Measurements from ENCODE around the gene COL4A6.

COL4A6 gene

DNA sequence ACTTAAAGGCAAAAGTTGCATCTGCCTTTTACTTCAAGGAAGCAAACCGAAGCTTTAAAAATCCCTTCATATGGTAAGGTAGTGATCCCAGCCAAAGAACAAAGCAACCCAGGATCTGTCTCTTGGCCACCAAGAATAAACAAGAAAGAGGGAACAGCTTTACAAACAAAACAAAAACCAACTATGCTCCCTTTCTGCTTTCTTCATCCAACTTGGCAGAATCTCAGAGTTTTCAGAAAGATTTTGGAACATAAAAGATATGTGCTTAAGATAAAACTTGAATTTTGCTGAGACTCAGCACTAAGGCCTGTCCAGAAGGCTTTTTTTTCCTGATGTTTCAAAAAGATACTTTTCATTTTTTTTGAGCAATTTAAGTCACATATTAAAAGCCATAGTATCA lies 94.0 kb downstream of the COL4A6 start:
- ATAC-seq: no peak
- TF ChIP-seq ZC3H10 (CRISPR knock-in tag; IDR thresholded peaks at IDR 0.05) (no peak), GLIS3 (CRISPR knock-in tag; IDR thresholded peaks at IDR 0.05) (no peak), ZNF565 (CRISPR knock-in tag; conservative IDR thresholded peaks at IDR 0.05; ENCODE audit: low read depth) (no peak), ZFP30 (CRISPR knock-in tag; IDR thresholded peaks at IDR 0.05) (no peak), PPARA (CRISPR knock-in tag; IDR thresholded peaks at IDR 0.05; ENCODE audit: borderline replicate concordance) (no peak), ZNF8 (CRISPR knock-in tag; IDR thresholded peaks at IDR 0.05) (no peak), ZFP3 (CRISPR knock-in tag; IDR thresholded peaks at IDR 0.05) (no peak), OSR1 (CRISPR knock-in tag; IDR thresholded peaks at IDR 0.05) (no peak), CREB5 (CRISPR knock-in tag; IDR thresholded peaks at IDR 0.05; ENCODE audit: low read depth) (no peak), TOX (CRISPR knock-in tag; IDR thresholded peaks at IDR 0.05; ENCODE audit: borderline replicate concordance) (no peak), TCF4 (CRISPR knock-in tag; IDR thresholded peaks at IDR 0.05; ENCODE audit: borderline replicate concordance) (no peak), SNAI2 (CRISPR knock-in tag; IDR thresholded peaks at IDR 0.05) (no peak), TSHZ2 (CRISPR knock-in tag; IDR thresholded peaks at IDR 0.05) (no peak), RARB (CRISPR knock-in tag; IDR thresholded peaks at IDR 0.05) (no peak), CSDC2 (CRISPR knock-in tag; IDR thresholded peaks at IDR 0.05) (no peak), ARNTL (CRISPR knock-in tag; IDR thresholded peaks at IDR 0.05; ENCODE audit: borderline replicate concordance, low read depth) (no peak)
- TF ChIP-seq, protein P1, sequence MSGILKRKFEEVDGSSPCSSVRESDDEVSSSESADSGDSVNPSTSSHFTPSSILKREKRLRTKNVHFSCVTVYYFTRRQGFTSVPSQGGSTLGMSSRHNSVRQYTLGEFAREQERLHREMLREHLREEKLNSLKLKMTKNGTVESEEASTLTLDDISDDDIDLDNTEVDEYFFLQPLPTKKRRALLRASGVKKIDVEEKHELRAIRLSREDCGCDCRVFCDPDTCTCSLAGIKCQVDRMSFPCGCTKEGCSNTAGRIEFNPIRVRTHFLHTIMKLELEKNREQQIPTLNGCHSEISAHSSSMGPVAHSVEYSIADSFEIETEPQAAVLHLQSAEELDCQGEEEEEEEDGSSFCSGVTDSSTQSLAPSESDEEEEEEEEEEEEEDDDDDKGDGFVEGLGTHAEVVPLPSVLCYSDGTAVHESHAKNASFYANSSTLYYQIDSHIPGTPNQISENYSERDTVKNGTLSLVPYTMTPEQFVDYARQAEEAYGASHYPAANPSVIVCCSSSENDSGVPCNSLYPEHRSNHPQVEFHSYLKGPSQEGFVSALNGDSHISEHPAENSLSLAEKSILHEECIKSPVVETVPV (CRISPR knock-in tag; IDR thresholded peaks at IDR 0.05): no peak

- ATAC-seq: no peak
- TF ChIP-seq GLIS3 (CRISPR knock-in tag; IDR thresholded peaks at IDR 0.05) (no peak), ZFP30 (CRISPR knock-in tag; IDR thresholded peaks at IDR 0.05) (no peak), PPARA (CRISPR knock-in tag; IDR thresholded peaks at IDR 0.05; ENCODE audit: borderline replicate concordance) (no peak), ISL1 (CRISPR knock-in tag; IDR thresholded peaks at IDR 0.05) (no peak), ZFP3 (CRISPR knock-in tag; IDR thresholded peaks at IDR 0.05) (no peak)
Measured at GRCh38 chrX:108341947-108342346, 96.3 kb downstream of the COL4A6 start.

DNA sequence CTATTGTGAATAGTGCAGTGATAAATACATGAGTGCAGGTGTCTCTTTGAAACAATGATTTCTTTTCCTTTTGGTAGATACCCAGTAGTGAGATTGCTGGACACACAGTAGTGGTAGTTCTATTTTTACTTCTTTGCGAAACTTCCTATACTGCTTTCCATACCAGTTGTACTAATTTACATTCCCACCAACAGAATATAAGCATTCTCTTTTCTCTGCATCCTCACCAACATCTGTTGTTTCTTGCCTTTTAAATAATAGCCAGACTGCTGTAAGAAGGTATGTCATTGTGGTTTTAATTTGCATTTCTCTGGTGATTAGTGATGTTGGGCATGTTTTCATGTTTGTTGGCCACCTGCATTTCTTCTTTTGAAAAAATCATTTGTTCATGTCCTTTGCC lies 105.9 kb downstream of the COL4A6 start:
- TF ChIP-seq, protein P2, sequence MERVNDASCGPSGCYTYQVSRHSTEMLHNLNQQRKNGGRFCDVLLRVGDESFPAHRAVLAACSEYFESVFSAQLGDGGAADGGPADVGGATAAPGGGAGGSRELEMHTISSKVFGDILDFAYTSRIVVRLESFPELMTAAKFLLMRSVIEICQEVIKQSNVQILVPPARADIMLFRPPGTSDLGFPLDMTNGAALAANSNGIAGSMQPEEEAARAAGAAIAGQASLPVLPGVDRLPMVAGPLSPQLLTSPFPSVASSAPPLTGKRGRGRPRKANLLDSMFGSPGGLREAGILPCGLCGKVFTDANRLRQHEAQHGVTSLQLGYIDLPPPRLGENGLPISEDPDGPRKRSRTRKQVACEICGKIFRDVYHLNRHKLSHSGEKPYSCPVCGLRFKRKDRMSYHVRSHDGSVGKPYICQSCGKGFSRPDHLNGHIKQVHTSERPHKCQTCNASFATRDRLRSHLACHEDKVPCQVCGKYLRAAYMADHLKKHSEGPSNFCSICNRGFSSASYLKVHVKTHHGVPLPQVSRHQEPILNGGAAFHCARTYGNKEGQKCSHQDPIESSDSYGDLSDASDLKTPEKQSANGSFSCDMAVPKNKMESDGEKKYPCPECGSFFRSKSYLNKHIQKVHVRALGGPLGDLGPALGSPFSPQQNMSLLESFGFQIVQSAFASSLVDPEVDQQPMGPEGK (CRISPR knock-in tag; IDR thresholded peaks at IDR 0.05; ENCODE audit: borderline replicate concordance): no peak
- TF ChIP-seq ZNF565 (CRISPR knock-in tag; conservative IDR thresholded peaks at IDR 0.05; ENCODE audit: low read depth): no peak
- no peak for TF ChIP-seq OSR1 (CRISPR knock-in tag; IDR thresholded peaks at IDR 0.05)
- TF ChIP-seq, protein P3, sequence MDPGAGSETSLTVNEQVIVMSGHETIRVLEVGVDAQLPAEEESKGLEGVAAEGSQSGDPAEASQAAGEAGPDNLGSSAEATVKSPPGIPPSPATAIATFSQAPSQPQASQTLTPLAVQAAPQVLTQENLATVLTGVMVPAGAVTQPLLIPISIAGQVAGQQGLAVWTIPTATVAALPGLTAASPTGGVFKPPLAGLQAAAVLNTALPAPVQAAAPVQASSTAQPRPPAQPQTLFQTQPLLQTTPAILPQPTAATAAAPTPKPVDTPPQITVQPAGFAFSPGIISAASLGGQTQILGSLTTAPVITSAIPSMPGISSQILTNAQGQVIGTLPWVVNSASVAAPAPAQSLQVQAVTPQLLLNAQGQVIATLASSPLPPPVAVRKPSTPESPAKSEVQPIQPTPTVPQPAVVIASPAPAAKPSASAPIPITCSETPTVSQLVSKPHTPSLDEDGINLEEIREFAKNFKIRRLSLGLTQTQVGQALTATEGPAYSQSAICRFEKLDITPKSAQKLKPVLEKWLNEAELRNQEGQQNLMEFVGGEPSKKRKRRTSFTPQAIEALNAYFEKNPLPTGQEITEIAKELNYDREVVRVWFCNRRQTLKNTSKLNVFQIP (CRISPR knock-in tag; IDR thresholded peaks at IDR 0.05; ENCODE audit: borderline replicate concordance, low read depth): no peak
- no peak for TF ChIP-seq CREB5 (CRISPR knock-in tag; IDR thresholded peaks at IDR 0.05; ENCODE audit: low read depth)
- TF ChIP-seq TCF4 (CRISPR knock-in tag; IDR thresholded peaks at IDR 0.05; ENCODE audit: borderline replicate concordance): no peak
- no peak for TF ChIP-seq ZC3H10 (CRISPR knock-in tag; IDR thresholded peaks at IDR 0.05)
- no peak for TF ChIP-seq ARNTL (CRISPR knock-in tag; IDR thresholded peaks at IDR 0.05; ENCODE audit: borderline replicate concordance, low read depth)
- no peak for TF ChIP-seq ESRRG (CRISPR knock-in tag; IDR thresholded peaks at IDR 0.05)
- TF ChIP-seq, protein P1 (CRISPR knock-in tag; IDR thresholded peaks at IDR 0.05): no peak
- TF ChIP-seq TOX (CRISPR knock-in tag; IDR thresholded peaks at IDR 0.05; ENCODE audit: borderline replicate concordance): no peak
- TF ChIP-seq GLIS3 (CRISPR knock-in tag; IDR thresholded peaks at IDR 0.05): no peak
- no peak for TF ChIP-seq BACH2 (CRISPR knock-in tag; IDR thresholded peaks at IDR 0.05; ENCODE audit: borderline replicate concordance)
- no peak for ATAC-seq
